NOMO-1 (cell line): ENCODE data around the gene FGF10.
A peak's percentile ranks its signal among the peaks of the same experiment; 100 is the strongest.

Experiments used
- DNase-seq, 2 experiments: peaks; one replicate each; lab custom pipeline; 2025; ENCODE audit not compliant: unreplicated experiment in 2 of 2; lab: John Stamatoyannopoulos, UW

Gene FGF10

GRCh38 chr5:44360919-44361318 lies 28.3 kb downstream of the FGF10 start:
- DNase-seq, result no peak

GRCh38 chr5:44358421-44358820 lies 30.8 kb downstream of the FGF10 start:
- DNase-seq, result no peak

GRCh38 chr5:44356231-44356630 lies 33.0 kb downstream of the FGF10 start:
- no peak for DNase-seq

GRCh38 chr5:44345871-44346270 lies 43.3 kb downstream of the FGF10 start:
- no peak for DNase-seq

- DNase-seq, result peak; percentile 78 to 91
Observed at GRCh38 chr5:44336708-44337107, 52.5 kb downstream of the FGF10 start.

- DNase-seq, result no peak
Observed at GRCh38 chr5:44334622-44335021, 54.6 kb downstream of the FGF10 start.

- peak; percentile 15 to 85 for DNase-seq
Observed at GRCh38 chr5:44332285-44332971, 56.8 kb downstream of the FGF10 start.

GRCh38 chr5:44331471-44332050 lies 57.7 kb downstream of the FGF10 start:
- no peak for DNase-seq

- peak; percentile 6 to 38 for DNase-seq
Observed at GRCh38 chr5:44329716-44330115, 59.5 kb downstream of the FGF10 start.

GRCh38 chr5:44321144-44321725 lies 68.0 kb downstream of the FGF10 start:
- DNase-seq, result no peak

GRCh38 chr5:44320188-44320587 lies 69.0 kb downstream of the FGF10 start:
- DNase-seq, result no peak

GRCh38 chr5:44318883-44319282 lies 70.3 kb downstream of the FGF10 start:
- DNase-seq, result no peak

GRCh38 chr5:44312374-44312773 lies 76.8 kb downstream of the FGF10 start:
- no peak for DNase-seq

GRCh38 chr5:44300551-44300950 lies 88.7 kb downstream of the FGF10 start:
- DNase-seq, result no peak

GRCh38 chr5:44299394-44299793 lies 89.8 kb downstream of the FGF10 start:
- DNase-seq, result no peak

GRCh38 chr5:44294516-44294915 lies 94.7 kb downstream of the FGF10 start:
- DNase-seq, result no peak

- no peak for DNase-seq
Observed at GRCh38 chr5:44292736-44293135, 96.5 kb downstream of the FGF10 start.

GRCh38 chr5:44278469-44278868 lies 110.8 kb downstream of the FGF10 start:
- no peak for DNase-seq

GRCh38 chr5:44275908-44276307 lies 113.3 kb downstream of the FGF10 start:
- peak; percentile 90 to 99 for DNase-seq

- no peak for DNase-seq
Observed at GRCh38 chr5:44275329-44275728, 113.9 kb downstream of the FGF10 start.

- DNase-seq, result no peak
Observed at GRCh38 chr5:44267909-44268308, 121.3 kb downstream of the FGF10 start.

- no peak for DNase-seq
Observed at GRCh38 chr5:44266882-44267576, 122.2 kb downstream of the FGF10 start.
